ENCODE data around the gene SELPLG.

Gene SELPLG

DNA sequence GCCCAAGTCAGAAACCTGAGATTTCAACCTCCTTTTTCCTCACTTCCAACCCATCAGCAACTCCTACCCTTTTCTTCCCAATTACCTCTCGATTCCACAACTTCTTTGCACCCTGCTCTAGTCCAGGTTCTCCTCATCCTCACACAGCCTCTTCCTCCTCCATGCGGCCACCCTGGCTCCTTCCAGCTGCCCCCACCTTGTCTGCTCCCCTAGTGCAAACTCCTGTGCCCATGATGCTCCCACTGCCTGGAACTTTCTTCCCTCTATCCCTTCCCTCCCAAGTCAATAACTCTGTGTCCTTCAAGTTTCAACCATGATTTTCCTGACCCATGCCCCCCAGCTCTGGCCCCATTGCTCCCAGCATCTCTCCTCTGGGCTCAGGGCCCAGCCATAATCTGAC is 17.3 kb downstream of the SELPLG start:
- Histone ChIP-seq H3K36me3 (ENCODE audit: control insufficient read depth in 4 of 4, insufficient read depth in 4 of 4, low read length in 3 of 4) (peaks cover 0 to 14% (median 12%) of the 10 kb centered on the region in 4 experiments), H3K4me3 (ENCODE audit: control insufficient read depth in 1 of 7, extremely low read depth in 1 of 7, insufficient read depth in 4 of 7, low read depth in 2 of 7, low read length in 6 of 7) (peak overlapping the region in 1 of 7 experiments; percentile 7), H3K4me1 (ENCODE audit: control extremely low read depth in 1 of 4, control insufficient read depth in 4 of 4, insufficient read depth in 4 of 4, low read length in 3 of 4) (peaks cover 3 to 40% (median 19%) of the 10 kb centered on the region in 4 experiments), H3K9me3 (ENCODE audit: control extremely low read depth in 1 of 5, control insufficient read depth in 4 of 5, insufficient read depth in 2 of 5, low read depth in 1 of 5, low read length in 4 of 5) (peaks cover 0 to 6% (median 0%) of the 10 kb centered on the region in 5 experiments), H3K27me3 (replicated peaks in 2 of 5; ENCODE audit: control insufficient read depth in 4 of 5, insufficient read depth in 5 of 5, low read length in 4 of 5) (no peaks in the 10 kb centered on the region), H3K27ac (ENCODE audit: insufficient read depth in 1 of 2, low read depth in 1 of 2, low read length in 2 of 2, poor library complexity in 1 of 2, severe bottlenecking in 2 of 2) (no peak overlapping the region)
- DNase-seq = no peak
- POLR2A ChIA-PET = interaction anchor here (1.3 kb wide), 1 partner anchor 17 kb away, joined by 4 read pairs; the partner anchor contains the start of gene SELPLG
- CTCF ChIA-PET = interaction anchor here (2.1 to 30.5 kb wide), 11 partner anchors 8 to 188 kb away, joined by 6 to 591 read pairs (median 17); partner anchors contain the start of genes ISCU, SART3 and SELPLG
- 100% methylated on average over 2 of the region's 2 CpGs for WGBS (ENCODE audit: insufficient coverage)

DNA sequence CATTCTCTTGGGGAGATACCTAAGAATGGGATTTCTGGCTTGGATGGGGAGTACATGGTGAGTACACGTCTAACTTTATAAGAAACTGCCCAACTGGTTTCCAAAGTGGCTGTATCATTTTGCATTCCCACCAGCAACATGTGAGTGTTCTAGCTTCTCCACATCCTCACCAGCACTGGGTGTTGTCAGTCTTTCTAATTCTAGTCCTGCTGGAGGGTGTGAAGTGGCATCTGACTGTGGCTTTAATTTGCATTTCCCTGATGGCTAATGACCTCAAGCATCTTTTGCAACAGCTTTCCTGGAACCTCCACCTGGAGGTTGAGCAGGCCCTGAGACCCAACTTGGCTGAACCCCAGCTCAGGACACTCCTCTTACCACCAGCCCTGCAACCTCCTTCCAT is 17.8 kb downstream of the SELPLG start:
- H3K27ac ChIP-seq (ENCODE audit: insufficient read depth in 1 of 2, low read depth in 1 of 2, low read length in 2 of 2, poor library complexity in 1 of 2, severe bottlenecking in 2 of 2) = no peak overlapping the region
- 100% methylated on average over 1 of the region's 1 CpG for WGBS (ENCODE audit: insufficient coverage)
- DNase-seq = no peak
- no peaks in the 10 kb centered on the region for H3K27me3 ChIP-seq (replicated peaks in 2 of 5; ENCODE audit: control insufficient read depth in 4 of 5, insufficient read depth in 5 of 5, low read length in 4 of 5)
- ChIA-PET POLR2A (no interaction called here), CTCF (interaction anchor here (0.7 to 30.5 kb wide), 8 partner anchors 8 to 188 kb away, joined by 3 to 591 read pairs (median 20); partner anchors contain the start of genes ISCU, SART3 and SELPLG)
- no peak overlapping the region for H3K4me3 ChIP-seq (ENCODE audit: control insufficient read depth in 1 of 7, extremely low read depth in 1 of 7, insufficient read depth in 4 of 7, low read depth in 2 of 7, low read length in 6 of 7)
- peaks cover 0 to 6% (median 0%) of the 10 kb centered on the region in 5 experiments for H3K9me3 ChIP-seq (ENCODE audit: control extremely low read depth in 1 of 5, control insufficient read depth in 4 of 5, insufficient read depth in 2 of 5, low read depth in 1 of 5, low read length in 4 of 5)
- H3K4me1 ChIP-seq (ENCODE audit: control extremely low read depth in 1 of 4, control insufficient read depth in 4 of 4, insufficient read depth in 4 of 4, low read length in 3 of 4) = peaks cover 3 to 40% (median 19%) of the 10 kb centered on the region in 4 experiments
- peaks cover 0 to 10% (median 9%) of the 10 kb centered on the region in 4 experiments for H3K36me3 ChIP-seq (ENCODE audit: control insufficient read depth in 4 of 4, insufficient read depth in 4 of 4, low read length in 3 of 4)

DNA sequence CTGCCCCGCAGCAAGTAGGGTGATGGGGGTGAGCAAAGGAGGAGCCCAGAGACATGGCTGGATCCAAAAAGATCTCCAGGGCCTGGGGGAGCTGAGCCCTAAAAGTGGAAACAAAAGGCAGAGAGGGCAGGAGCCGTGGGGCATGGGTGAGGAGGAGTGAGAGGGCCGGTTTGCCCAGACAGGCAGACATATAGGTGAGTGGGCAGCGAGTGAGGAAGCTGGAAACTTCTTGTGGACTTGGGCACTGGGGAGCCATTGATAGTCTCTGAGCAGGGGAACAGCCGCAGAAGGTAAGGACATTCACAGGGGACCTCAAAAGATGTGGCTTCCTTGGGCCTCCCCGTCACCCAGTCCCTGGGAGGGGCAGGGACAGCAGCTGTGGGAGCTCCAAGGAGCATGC is 19.1 kb downstream of the SELPLG start:
- Histone ChIP-seq H3K27me3 (replicated peaks in 2 of 5; ENCODE audit: control insufficient read depth in 4 of 5, insufficient read depth in 5 of 5, low read length in 4 of 5) (no peaks in the 10 kb centered on the region), H3K4me3 (ENCODE audit: control insufficient read depth in 1 of 7, extremely low read depth in 1 of 7, insufficient read depth in 4 of 7, low read depth in 2 of 7, low read length in 6 of 7) (no peak overlapping the region), H3K36me3 (ENCODE audit: control insufficient read depth in 4 of 4, insufficient read depth in 4 of 4, low read length in 3 of 4) (no peaks in the 10 kb centered on the region), H3K9me3 (ENCODE audit: control extremely low read depth in 1 of 5, control insufficient read depth in 4 of 5, insufficient read depth in 2 of 5, low read depth in 1 of 5, low read length in 4 of 5) (peaks cover 0 to 6% (median 0%) of the 10 kb centered on the region in 5 experiments), H3K27ac (ENCODE audit: insufficient read depth in 1 of 2, low read depth in 1 of 2, low read length in 2 of 2, poor library complexity in 1 of 2, severe bottlenecking in 2 of 2) (no peak overlapping the region), H3K4me1 (ENCODE audit: control extremely low read depth in 1 of 4, control insufficient read depth in 4 of 4, insufficient read depth in 4 of 4, low read length in 3 of 4) (peaks cover 3 to 39% (median 26%) of the 10 kb centered on the region in 4 experiments)
- 99% methylated on average over 6 of the region's 6 CpGs for WGBS (ENCODE audit: insufficient coverage)
- POLR2A ChIA-PET = no interaction called here
- no peak for DNase-seq
- CTCF ChIA-PET = interaction anchor here (2.1 to 30.5 kb wide), 5 partner anchors 17 to 189 kb away, joined by 6 to 591 read pairs (median 21); partner anchors contain the start of genes ISCU, SART3 and SELPLG

DNA sequence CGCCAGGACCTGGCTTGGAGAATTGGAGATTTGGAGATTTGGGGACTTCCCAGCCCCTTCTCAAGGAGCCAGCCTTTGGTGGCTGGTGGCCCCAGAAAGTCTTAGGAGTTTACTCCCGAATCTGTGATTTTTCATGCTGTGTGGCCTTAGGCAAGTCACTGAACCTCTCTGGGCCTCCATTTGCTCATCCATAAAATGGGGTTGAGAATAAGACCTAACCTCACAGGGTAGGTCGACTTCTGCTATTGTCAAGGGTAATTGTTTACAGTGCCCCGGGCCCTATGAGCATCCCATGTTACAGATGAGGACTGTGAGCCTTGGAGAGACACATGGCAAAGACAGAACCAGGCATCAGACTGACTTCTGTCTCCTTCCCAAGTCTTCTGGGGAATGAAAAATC is 19.7 kb downstream of the SELPLG start:
- H3K9me3 ChIP-seq (ENCODE audit: control extremely low read depth in 1 of 5, control insufficient read depth in 4 of 5, insufficient read depth in 2 of 5, low read depth in 1 of 5, low read length in 4 of 5) = peaks cover 0 to 6% (median 0%) of the 10 kb centered on the region in 5 experiments
- DNase-seq = no peak
- H3K27me3 ChIP-seq (replicated peaks in 2 of 5; ENCODE audit: control insufficient read depth in 4 of 5, insufficient read depth in 5 of 5, low read length in 4 of 5) = no peaks in the 10 kb centered on the region
- H3K4me3 ChIP-seq (ENCODE audit: control insufficient read depth in 1 of 7, extremely low read depth in 1 of 7, insufficient read depth in 4 of 7, low read depth in 2 of 7, low read length in 6 of 7) = no peak overlapping the region
- H3K36me3 ChIP-seq (ENCODE audit: control insufficient read depth in 4 of 4, insufficient read depth in 4 of 4, low read length in 3 of 4) = no peaks in the 10 kb centered on the region
- peaks cover 3 to 43% (median 30%) of the 10 kb centered on the region in 4 experiments for H3K4me1 ChIP-seq (ENCODE audit: control extremely low read depth in 1 of 4, control insufficient read depth in 4 of 4, insufficient read depth in 4 of 4, low read length in 3 of 4)
- ChIA-PET CTCF (interaction anchor here (1.9 to 30.5 kb wide), 4 partner anchors 24 to 190 kb away, joined by 5 to 591 read pairs (median 6); partner anchors contain the start of genes ISCU and SART3), POLR2A (no interaction called here)
- WGBS (ENCODE audit: insufficient coverage) = 100% methylated on average over 4 of the region's 4 CpGs
- H3K27ac ChIP-seq (ENCODE audit: insufficient read depth in 1 of 2, low read depth in 1 of 2, low read length in 2 of 2, poor library complexity in 1 of 2, severe bottlenecking in 2 of 2) = no peak overlapping the region

DNA sequence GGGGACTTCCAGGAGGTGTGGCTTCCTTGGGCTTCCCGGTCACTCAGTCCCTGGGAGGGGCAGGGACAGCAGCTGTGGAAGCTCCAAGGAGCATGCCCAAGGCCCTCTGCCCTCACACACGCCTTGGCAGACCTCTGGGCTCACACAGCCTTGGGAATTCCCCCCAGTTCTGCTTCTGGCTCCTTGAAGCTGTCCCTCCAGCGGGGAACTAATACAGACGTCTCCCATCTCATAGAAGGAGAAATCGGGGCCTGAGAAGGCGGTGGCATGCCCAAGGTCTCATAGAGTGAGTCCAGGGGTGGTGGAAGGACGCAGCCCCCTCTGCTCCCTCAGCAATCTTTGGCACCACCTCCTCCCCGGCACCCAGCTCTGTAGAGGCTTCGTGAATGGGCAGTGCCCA is 20.1 kb downstream of the SELPLG start:
- CTCF ChIA-PET = interaction anchor here (1.2 to 30.5 kb wide), 5 partner anchors 9 to 191 kb away, joined by 3 to 591 read pairs (median 5); partner anchors contain the start of genes ISCU and SART3
- POLR2A ChIA-PET = no interaction called here
- Histone ChIP-seq H3K4me1 (ENCODE audit: control extremely low read depth in 1 of 4, control insufficient read depth in 4 of 4, insufficient read depth in 4 of 4, low read length in 3 of 4) (peaks cover 3 to 40% (median 33%) of the 10 kb centered on the region in 4 experiments), H3K27me3 (replicated peaks in 2 of 5; ENCODE audit: control insufficient read depth in 4 of 5, insufficient read depth in 5 of 5, low read length in 4 of 5) (no peaks in the 10 kb centered on the region), H3K9me3 (ENCODE audit: control extremely low read depth in 1 of 5, control insufficient read depth in 4 of 5, insufficient read depth in 2 of 5, low read depth in 1 of 5, low read length in 4 of 5) (peaks cover 0 to 6% (median 0%) of the 10 kb centered on the region in 5 experiments), H3K36me3 (ENCODE audit: control insufficient read depth in 4 of 4, insufficient read depth in 4 of 4, low read length in 3 of 4) (no peaks in the 10 kb centered on the region), H3K4me3 (ENCODE audit: control insufficient read depth in 1 of 7, extremely low read depth in 1 of 7, insufficient read depth in 4 of 7, low read depth in 2 of 7, low read length in 6 of 7) (no peak overlapping the region), H3K27ac (ENCODE audit: insufficient read depth in 1 of 2, low read depth in 1 of 2, low read length in 2 of 2, poor library complexity in 1 of 2, severe bottlenecking in 2 of 2) (no peak overlapping the region)
- WGBS (ENCODE audit: insufficient coverage) = 88% methylated on average over 6 of the region's 9 CpGs
- DNase-seq = no peak

DNA sequence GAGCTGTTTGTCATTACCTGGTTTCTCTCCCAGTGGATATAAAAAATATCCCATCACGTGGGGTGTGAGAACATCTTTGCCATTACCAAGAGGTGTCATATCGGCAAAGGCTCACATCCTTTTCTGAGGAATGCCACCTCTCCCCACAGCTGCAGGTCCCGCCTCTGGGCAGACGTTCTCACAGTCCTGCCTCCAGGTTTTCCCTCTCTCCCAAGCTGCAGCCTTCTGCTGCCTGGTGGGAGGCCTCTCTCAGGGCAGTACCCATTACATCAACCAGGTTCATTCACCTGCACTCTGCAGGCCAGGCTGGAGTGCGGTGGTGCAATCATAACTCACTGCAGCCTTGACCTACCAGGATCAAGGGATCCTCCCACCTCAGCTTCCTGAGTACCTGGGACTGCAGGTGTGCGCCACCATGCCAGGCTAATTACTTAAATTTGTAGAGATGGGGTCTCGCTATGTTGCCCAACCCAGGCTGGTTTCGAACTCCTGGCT is 20.9 kb downstream of the SELPLG start:
- no peaks in the 10 kb centered on the region for H3K36me3 ChIP-seq (ENCODE audit: control insufficient read depth in 4 of 4, insufficient read depth in 4 of 4, low read length in 3 of 4)
- POLR2A ChIA-PET = interaction anchor here (0.6 kb wide), 1 partner anchor 1301 kb away, joined by 3 read pairs; no protein-coding TSS in a partner anchor
- no peak overlapping the region for H3K4me3 ChIP-seq (ENCODE audit: control insufficient read depth in 1 of 7, extremely low read depth in 1 of 7, insufficient read depth in 4 of 7, low read depth in 2 of 7, low read length in 6 of 7)
- peaks cover 0 to 6% (median 0%) of the 10 kb centered on the region in 5 experiments for H3K9me3 ChIP-seq (ENCODE audit: control extremely low read depth in 1 of 5, control insufficient read depth in 4 of 5, insufficient read depth in 2 of 5, low read depth in 1 of 5, low read length in 4 of 5)
- CTCF ChIA-PET = interaction anchor here (1.0 to 30.5 kb wide), 7 partner anchors 10 to 191 kb away, joined by 3 to 591 read pairs (median 5); partner anchors contain the start of genes ISCU, SART3 and SELPLG
- no peak overlapping the region for H3K27ac ChIP-seq (ENCODE audit: insufficient read depth in 1 of 2, low read depth in 1 of 2, low read length in 2 of 2, poor library complexity in 1 of 2, severe bottlenecking in 2 of 2)
- no peak for DNase-seq
- H3K27me3 ChIP-seq (replicated peaks in 2 of 5; ENCODE audit: control insufficient read depth in 4 of 5, insufficient read depth in 5 of 5, low read length in 4 of 5) = no peaks in the 10 kb centered on the region
- 96% methylated on average over 8 of the region's 8 CpGs for WGBS (ENCODE audit: insufficient coverage)
- H3K4me1 ChIP-seq (ENCODE audit: control extremely low read depth in 1 of 4, control insufficient read depth in 4 of 4, insufficient read depth in 4 of 4, low read length in 3 of 4) = peaks cover 3 to 33% (median 30%) of the 10 kb centered on the region in 4 experiments

DNA sequence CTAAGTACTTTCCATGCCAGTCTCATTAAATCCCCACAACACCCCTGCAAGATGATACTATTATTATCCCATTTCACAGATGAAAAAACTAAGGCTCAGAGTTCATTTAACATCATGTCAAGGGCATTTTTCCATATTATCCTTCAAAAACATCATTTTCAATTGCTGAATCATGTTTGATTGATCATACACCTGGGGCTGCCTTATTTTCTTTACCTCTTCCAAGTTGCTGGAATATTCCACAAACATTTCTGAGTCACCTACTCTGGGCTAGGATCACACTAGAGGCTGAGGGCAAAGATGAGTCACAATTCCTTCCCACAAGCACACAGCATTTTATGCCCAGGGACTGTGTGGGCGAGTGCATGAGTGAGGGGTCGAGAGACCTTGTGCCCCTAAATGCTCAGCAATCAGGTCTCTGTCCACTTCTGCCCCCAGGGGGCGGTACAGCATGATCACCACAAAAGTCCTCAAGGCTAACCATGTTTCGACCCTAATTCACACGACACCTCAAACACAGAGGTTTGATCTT is 21.7 kb downstream of the SELPLG start:
- H3K27ac ChIP-seq (ENCODE audit: insufficient read depth in 1 of 2, low read depth in 1 of 2, low read length in 2 of 2, poor library complexity in 1 of 2, severe bottlenecking in 2 of 2) = no peak overlapping the region
- H3K27me3 ChIP-seq (replicated peaks in 2 of 5; ENCODE audit: control insufficient read depth in 4 of 5, insufficient read depth in 5 of 5, low read length in 4 of 5) = no peaks in the 10 kb centered on the region
- H3K9me3 ChIP-seq (ENCODE audit: control extremely low read depth in 1 of 5, control insufficient read depth in 4 of 5, insufficient read depth in 2 of 5, low read depth in 1 of 5, low read length in 4 of 5) = peaks cover 0 to 6% (median 0%) of the 10 kb centered on the region in 5 experiments
- peak; percentile 56 to 79 (median 79) for DNase-seq
- peaks cover 0 to 24% (median 21%) of the 10 kb centered on the region in 4 experiments for H3K4me1 ChIP-seq (ENCODE audit: control extremely low read depth in 1 of 4, control insufficient read depth in 4 of 4, insufficient read depth in 4 of 4, low read length in 3 of 4)
- H3K36me3 ChIP-seq (ENCODE audit: control insufficient read depth in 4 of 4, insufficient read depth in 4 of 4, low read length in 3 of 4) = no peaks in the 10 kb centered on the region
- 81% methylated on average over 5 of the region's 5 CpGs for WGBS (ENCODE audit: insufficient coverage)
- CTCF ChIA-PET = interaction anchor here (1.0 to 30.5 kb wide), 8 partner anchors 16 to 483 kb away, joined by 3 to 591 read pairs (median 5); partner anchors contain the start of genes ISCU, SART3 and SELPLG
- POLR2A ChIA-PET = no interaction called here
- no peak overlapping the region for H3K4me3 ChIP-seq (ENCODE audit: control insufficient read depth in 1 of 7, extremely low read depth in 1 of 7, insufficient read depth in 4 of 7, low read depth in 2 of 7, low read length in 6 of 7)

All from common myeloid progenitor, CD34-positive (primary cell).